ENCODE measurements around the gene SCO2.

SCO2 gene

GRCh38 chr22:50518606-50519005 lies 6.8 kb downstream of the SCO2 start:
- DNase-seq = no peak

GRCh38 chr22:50517495-50518260 lies 7.7 kb downstream of the SCO2 start:
- DNase-seq = no peak

DNA sequence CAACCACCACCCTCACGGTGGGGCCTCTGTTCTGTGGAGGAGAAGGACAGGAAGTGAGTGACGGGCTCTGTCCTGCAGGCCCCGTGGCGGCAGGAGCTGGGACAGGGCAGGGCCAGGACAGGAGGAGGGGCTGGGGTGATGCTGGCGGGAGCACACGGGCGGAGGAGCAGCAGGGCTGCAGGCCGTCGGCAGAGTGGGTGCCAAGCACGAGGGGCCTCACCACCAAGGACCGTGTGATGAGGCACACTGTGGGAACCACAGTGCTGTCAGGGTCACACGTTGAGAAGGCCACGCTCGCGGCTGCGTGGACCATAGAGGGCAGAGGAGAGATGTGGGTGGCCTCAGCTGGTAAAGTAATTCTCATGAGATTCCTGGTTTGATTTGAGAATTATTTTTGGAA lies 8.5 kb downstream of the SCO2 start:
- no peak for DNase-seq

GRCh38 chr22:50516068-50516467 lies 9.3 kb downstream of the SCO2 start:
- DNase-seq = no peak

- no peak for DNase-seq
Observed at GRCh38 chr22:50513175-50513574, 12.2 kb downstream of the SCO2 start.

GRCh38 chr22:50508897-50509296 lies 16.5 kb downstream of the SCO2 start:
- no peak for DNase-seq

DNA sequence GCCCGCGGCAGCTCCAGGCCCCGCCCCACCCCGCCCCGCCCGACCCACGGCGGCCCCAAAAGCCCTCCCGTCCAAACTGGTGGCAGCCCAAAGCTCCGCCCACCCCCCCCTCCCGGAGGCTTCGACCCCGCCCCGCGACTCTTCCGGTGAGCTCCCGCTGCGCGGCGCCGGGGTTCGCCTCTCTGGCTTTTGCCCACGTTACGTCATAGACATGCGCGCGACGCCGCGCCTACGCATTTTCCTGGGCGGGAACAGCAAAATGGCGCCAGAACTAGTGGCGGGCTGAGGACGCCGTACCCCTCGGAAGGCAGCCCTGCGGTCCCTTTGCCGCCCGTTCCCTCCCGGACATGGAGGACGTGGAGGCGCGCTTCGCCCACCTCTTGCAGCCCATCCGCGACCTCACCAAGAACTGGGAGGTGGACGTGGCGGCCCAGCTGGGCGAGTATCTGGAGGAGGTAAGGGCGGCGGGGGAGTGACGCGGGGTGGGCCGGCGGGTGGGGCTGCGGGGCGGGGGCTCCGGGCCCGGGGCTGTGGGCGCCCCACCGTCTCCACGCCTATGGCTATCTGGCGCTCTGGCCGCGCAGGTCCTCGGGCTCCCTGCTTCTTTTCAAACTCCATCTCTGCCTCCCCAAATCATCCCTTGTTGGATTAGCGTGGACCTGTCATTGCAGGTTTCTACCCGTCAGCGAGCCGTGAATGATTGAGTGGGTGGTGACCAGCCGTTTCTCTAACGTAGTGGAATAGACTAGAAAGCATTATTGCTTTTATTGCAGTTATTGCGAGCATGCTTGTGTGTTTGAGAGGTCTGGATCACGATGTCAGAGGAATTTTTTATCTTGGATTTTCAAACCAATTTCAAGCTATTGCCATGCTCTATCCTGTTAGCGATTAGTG lies 17.2 kb downstream of the SCO2 start, which contains the start of gene NCAPH2:
NCAPH2 (plus strand) TSS at position 234 of the 894 bp plus-strand sequence; CDS start at position 348, 114 bp downstream.
- no peak for DNase-seq

GRCh38 chr22:50507421-50507990 lies 17.9 kb downstream of the SCO2 start, which contains the start of gene LMF2:
LMF2 (minus strand) TSS chr22:50507702; CDS start chr22:50507675, 27 bp downstream.
- DNase-seq = no peak

DNA sequence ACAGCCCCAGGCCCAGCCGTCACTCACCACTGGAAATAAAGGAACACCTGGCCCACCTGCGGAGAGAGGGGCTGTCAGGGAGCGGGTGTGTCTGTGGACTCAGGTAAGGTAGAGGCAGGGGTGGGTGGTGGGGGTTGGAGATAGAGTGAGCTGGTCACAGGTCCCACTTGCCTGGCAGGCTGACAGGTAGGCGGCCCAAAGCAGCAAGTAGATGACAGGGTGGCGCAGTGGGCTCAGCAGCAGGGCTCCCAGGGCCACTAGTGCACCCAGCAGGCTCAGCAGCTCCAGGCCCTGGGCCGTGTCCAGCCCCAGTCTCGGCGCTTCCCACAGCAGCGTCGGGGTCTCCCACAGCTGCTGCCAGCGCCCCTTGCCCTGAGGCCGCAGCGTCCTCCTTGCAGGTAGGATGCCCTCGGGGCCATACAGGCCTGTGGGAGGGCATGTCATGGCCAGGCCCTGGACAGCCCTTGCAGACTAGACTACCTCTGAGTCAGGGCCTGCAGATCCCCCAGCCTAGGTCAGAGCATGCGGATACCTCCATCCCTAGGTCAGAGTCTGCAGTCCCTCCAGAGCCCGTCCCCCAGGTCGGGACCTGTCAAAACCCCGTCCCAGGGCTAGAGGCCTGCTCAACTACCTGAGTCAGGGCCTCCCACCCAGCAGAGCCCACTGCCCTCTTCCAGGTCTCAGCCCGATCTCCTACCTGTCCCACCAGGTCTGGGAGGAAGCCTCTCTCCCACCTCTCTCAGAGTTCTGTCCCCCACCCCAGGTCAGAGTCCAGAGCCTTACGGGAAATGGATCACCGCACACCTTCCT lies 18.6 kb downstream of the SCO2 start:
- no peak for DNase-seq

DNA sequence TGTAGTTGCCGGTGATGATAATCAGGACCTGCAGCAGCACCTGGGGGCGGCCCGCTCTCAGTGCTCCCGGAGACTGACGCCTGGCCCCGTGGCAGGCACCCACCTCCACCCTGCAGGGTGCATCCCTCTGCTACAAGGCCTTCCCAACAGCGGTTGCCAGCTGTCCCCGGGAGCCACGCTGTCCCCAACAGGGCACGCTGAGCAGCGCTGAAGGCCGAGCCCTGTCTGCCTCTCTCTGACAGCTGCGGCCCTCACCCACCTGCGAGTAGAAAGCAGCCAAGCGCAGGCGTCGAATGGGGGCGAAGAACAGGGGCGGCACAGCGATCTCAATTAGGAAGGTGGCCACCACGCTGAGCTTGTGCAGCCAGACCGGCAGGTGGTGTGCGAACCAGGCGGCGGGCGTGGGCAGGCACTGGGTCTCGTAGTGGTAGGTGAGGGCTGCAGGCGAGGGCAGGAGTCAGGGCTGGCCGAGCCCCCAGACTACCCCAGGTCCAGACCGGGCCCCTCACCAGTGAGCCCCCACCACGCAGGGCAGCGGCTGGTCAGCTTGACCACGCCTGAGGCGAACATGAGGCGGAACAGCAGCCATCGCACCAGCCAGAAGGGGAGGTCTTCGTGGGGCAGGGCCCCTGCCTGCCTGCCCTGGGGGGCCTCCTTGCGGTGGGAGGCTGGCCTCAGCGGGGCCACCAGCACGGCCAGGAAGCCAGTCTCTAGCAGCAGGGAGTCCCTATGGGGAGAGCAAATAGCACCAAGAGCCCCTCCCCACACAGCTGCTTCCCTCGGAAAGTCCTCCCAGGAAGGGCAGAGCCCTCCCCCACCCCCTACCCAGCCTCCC lies 19.4 kb downstream of the SCO2 start:
- DNase-seq = no peak

GRCh38 chr22:50505276-50505775 lies 20.1 kb downstream of the SCO2 start:
- no peak for DNase-seq

DNA sequence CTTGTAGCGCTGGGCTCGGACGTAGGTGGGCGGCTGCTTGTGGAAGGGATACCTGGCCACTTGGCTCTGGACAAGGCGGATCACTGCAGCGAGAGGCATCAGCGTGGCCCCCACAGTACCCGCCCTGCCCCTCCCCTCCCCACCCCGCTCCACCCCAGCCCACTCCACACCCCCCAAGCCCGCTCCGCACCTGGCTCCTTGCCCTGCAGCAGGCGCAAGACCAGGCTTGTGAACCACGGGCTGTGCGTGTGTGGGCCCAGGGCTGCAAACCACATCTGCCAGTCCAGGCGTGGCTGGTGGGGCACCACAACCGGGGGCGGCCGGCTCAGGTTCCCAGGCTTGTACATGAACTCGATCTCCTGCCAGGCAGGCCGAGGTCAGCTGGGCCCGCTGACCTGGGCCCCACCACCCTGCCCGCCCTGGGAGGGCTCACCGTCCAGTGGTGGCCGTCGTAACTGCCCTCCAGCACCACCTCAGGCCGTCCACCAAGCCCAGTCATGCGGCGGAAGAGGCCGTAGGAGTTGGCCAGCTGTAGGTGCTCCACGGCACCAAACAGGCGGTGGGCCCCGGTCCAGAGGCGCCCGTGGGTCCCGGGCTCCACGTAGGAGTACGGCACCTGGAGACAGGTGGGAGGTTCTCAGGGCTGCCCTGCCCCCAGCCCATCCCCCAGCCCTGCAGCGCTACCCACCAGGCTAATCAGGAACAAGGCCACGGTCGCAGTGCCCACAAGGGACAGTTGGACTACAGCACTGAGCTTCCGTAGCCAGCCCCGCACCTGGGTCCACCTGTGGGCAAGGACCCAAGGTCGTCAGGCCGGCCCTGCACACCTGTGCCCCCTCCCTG lies 20.8 kb downstream of the SCO2 start:
- DNase-seq = no peak

- DNase-seq = no peak
Observed at GRCh38 chr22:50503475-50504145, 21.8 kb downstream of the SCO2 start.

DNA sequence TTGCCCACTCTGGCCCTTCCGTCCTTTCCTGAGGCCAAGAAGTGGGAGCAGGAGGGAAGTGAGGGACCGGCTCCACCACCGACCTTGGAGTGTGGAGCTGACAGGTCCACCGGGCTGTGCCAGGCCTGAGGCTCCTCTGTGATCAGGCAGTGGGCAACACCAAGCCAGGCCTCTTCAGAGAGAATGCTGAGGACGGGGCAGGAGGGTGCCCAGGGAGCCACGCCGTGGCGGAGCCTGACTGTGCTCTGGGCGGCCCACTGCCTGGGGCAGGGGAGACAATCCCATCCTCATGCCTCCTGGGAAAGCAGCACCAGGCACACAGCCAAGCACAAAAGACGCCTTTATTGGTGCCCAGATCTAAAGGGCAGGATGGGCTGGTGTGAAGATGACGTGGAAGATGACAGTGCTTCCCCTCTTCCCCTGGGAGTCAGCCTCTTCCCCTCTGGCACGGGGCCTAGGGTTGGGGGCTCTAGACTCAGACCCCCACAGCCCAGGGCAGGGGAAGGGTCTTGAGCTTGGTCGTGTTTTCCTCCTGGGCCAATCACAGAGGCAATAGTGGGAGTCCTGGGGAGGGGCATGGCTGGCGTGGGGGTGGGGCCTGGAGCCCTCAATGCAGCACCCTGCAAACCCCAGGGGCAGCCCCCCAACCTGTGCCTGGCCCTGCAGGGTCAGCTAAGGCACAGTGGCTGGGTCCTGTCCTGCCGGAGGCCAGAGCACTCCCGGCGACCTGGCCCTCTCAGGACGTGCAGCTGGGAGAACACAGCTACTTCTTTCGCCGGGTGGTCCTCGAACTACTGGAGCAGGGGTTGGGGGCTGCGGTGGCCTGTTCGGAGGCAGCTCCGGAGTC lies 22.5 kb downstream of the SCO2 start:
- no peak for DNase-seq

- no peak for DNase-seq
Observed at GRCh38 chr22:50502096-50502495, 23.3 kb downstream of the SCO2 start.

GRCh38 chr22:50500452-50500851 lies 24.9 kb downstream of the SCO2 start:
- DNase-seq = no peak

DNA sequence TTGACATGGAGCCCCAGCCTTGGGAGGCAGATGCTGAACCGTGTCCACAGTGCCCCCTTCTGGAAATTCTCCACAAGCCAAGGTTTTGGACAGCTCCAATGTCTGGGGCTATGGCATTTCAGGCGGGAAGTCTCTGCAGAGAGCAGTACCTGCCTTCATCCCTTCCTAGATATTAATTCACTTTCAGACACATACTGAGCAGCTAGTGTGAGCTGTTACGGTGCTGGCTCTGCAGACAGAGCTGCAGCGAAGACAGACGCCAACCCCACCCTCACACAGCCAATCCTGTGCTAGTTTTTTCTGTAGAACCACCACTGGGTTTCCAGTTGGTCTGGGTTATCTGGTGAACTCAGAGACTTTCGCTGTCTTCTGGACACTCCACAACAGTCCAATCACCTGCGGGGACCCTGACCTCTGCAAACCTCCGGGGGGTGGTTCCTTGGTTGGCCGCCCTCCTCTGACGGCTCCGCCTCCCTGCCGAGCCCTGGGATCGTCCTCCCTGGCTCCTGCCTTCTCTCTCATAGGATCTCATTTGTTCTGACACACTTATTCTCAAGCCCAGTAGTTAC lies 27.0 kb downstream of the SCO2 start:
- no peak for DNase-seq

DNA sequence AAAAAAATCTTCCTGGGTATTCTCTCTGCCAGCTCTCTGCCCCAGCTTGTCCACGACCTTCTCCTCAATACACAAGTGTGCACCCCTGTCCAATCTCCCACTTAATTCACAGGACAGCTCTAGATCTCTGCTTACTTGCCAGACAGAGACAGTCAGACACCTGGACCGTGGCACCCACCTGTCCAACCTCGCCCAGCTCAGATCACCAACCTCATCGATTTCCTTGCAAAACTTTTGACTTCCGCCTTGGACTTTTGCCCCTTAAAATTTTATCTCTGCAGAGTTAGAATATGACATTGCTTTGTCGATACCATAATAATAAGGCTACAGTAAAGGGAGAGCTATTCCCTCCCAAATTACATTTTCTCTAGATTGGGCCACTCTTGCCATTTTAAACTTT lies 28.3 kb downstream of the SCO2 start:
- no peak for DNase-seq
